ENCODE data around the gene UTF1. TPM values are rescaled to one million over a fixed set of nuclear protein-coding genes. Genes with fewer than 3 reads are reported as not detected.
A peak's percentile ranks its signal among the peaks of the same experiment; 100 is the strongest.

The UTF1 gene
- polyA plus RNA-seq, 1 donor from 2014 or later, result not detected

- H2AFZ ChIP-seq (ENCODE audit: low read depth, low read length), result no peak overlapping the region
- no peaks in the 10 kb centered on the region for H3K36me3 ChIP-seq (ENCODE audit: insufficient read depth, low read length)
- H3K4me3 ChIP-seq (ENCODE audit: low read length), result peak overlapping the region; percentile 58
- no peaks in the 10 kb centered on the region for H3K79me2 ChIP-seq (replicated peaks; ENCODE audit: insufficient read depth, low read length)
- H3K4me2 ChIP-seq (ENCODE audit: low read length), result no peak overlapping the region
- TF ChIP-seq TAF1 (IDR thresholded peaks at IDR 0.05; ENCODE audit: low read depth), result no peak
- peak overlapping the region; percentile 26 for H3K9ac ChIP-seq (ENCODE audit: low read length)
- no peaks in the 10 kb centered on the region for H3K27me3 ChIP-seq (ENCODE audit: insufficient read depth, low read depth, low read length)
- no peaks in the 10 kb centered on the region for H3K9me3 ChIP-seq (ENCODE audit: low read length)
- no peaks in the 10 kb centered on the region for H3K9me2 ChIP-seq (ENCODE audit: insufficient read depth, low read length)
- no peaks in the 10 kb centered on the region for H3F3A ChIP-seq (ENCODE audit: insufficient read depth, low read length, poor library complexity, severe bottlenecking)
- no peaks in the 10 kb centered on the region for H4K20me1 ChIP-seq (ENCODE audit: insufficient read depth)
- H3K27ac ChIP-seq (ENCODE audit: low read length), result no peak overlapping the region
Observed at GRCh38 chr10:133260895-133261725, 31.1 kb downstream of the UTF1 start.

GRCh38 chr10:133261726-133262325, 31.8 kb downstream of the UTF1 start:
- H3K27me3 ChIP-seq (ENCODE audit: insufficient read depth, low read depth, low read length), result no peaks in the 10 kb centered on the region
- no peaks in the 10 kb centered on the region for H3K9me2 ChIP-seq (ENCODE audit: insufficient read depth, low read length)
- peak overlapping the region; percentile 26 for H3K9ac ChIP-seq (ENCODE audit: low read length)
- H3F3A ChIP-seq (ENCODE audit: insufficient read depth, low read length, poor library complexity, severe bottlenecking), result no peaks in the 10 kb centered on the region
- H3K79me2 ChIP-seq (replicated peaks; ENCODE audit: insufficient read depth, low read length), result no peaks in the 10 kb centered on the region
- H4K20me1 ChIP-seq (ENCODE audit: insufficient read depth), result no peaks in the 10 kb centered on the region
- no peak overlapping the region for H3K4me2 ChIP-seq (ENCODE audit: low read length)
- no peak for TF ChIP-seq MXI1 (conservative IDR thresholded peaks at IDR 0.05; ENCODE audit: poor library complexity, severe bottlenecking)
- no peak for TF ChIP-seq RAD21 (conservative IDR thresholded peaks at IDR 0.05)
- TF ChIP-seq SMC3 (conservative IDR thresholded peaks at IDR 0.05; ENCODE audit: poor library complexity), result no peak
- TF ChIP-seq EP300 (conservative IDR thresholded peaks at IDR 0.05; ENCODE audit: poor library complexity, severe bottlenecking), result no peak
- no peak for TF ChIP-seq REST (IDR thresholded peaks at IDR 0.05; ENCODE audit: borderline replicate concordance)
- TF ChIP-seq TAF1 (IDR thresholded peaks at IDR 0.05; ENCODE audit: low read depth), result no peak
- no peak for TF ChIP-seq POLR2AphosphoS5 (IDR thresholded peaks at IDR 0.05)
- H3K36me3 ChIP-seq (ENCODE audit: insufficient read depth, low read length), result no peaks in the 10 kb centered on the region
- no peak overlapping the region for H3K27ac ChIP-seq (ENCODE audit: low read length)
- H2AFZ ChIP-seq (ENCODE audit: low read depth, low read length), result no peak overlapping the region
- H3K9me3 ChIP-seq (ENCODE audit: low read length), result no peaks in the 10 kb centered on the region
- peak overlapping the region; percentile 58 for H3K4me3 ChIP-seq (ENCODE audit: low read length)

GRCh38 chr10:133262696-133263095, 32.7 kb downstream of the UTF1 start:
- no peaks in the 10 kb centered on the region for H3K9me3 ChIP-seq (ENCODE audit: low read length)
- H3K79me2 ChIP-seq (replicated peaks; ENCODE audit: insufficient read depth, low read length), result no peaks in the 10 kb centered on the region
- H3K9ac ChIP-seq (ENCODE audit: low read length), result no peak overlapping the region
- no peaks in the 10 kb centered on the region for H3K36me3 ChIP-seq (ENCODE audit: insufficient read depth, low read length)
- H4K20me1 ChIP-seq (ENCODE audit: insufficient read depth), result no peaks in the 10 kb centered on the region
- peak overlapping the region; percentile 56 for H3K4me3 ChIP-seq (ENCODE audit: low read length)
- no peak overlapping the region for H3K4me2 ChIP-seq (ENCODE audit: low read length)
- no peaks in the 10 kb centered on the region for H3K27me3 ChIP-seq (ENCODE audit: insufficient read depth, low read depth, low read length)
- TF ChIP-seq EP300 (conservative IDR thresholded peaks at IDR 0.05; ENCODE audit: poor library complexity, severe bottlenecking), result no peak
- no peak for TF ChIP-seq POLR2AphosphoS5 (IDR thresholded peaks at IDR 0.05)
- no peak for TF ChIP-seq RAD21 (conservative IDR thresholded peaks at IDR 0.05)
- TF ChIP-seq TAF1 (IDR thresholded peaks at IDR 0.05; ENCODE audit: low read depth), result no peak
- no peak overlapping the region for H2AFZ ChIP-seq (ENCODE audit: low read depth, low read length)
- H3F3A ChIP-seq (ENCODE audit: insufficient read depth, low read length, poor library complexity, severe bottlenecking), result no peaks in the 10 kb centered on the region
- no peaks in the 10 kb centered on the region for H3K9me2 ChIP-seq (ENCODE audit: insufficient read depth, low read length)
- no peak overlapping the region for H3K27ac ChIP-seq (ENCODE audit: low read length)
